Dedifferentiated amniotic fluid mesenchymal stem cell (primary cell): Measurements from ENCODE around the gene STXBP5.

Experiments
- DNase-seq: peaks from one replicate; pipeline ENCODE4 v3.0.0-alpha.2; 2016; ENCODE audit errors: extremely low spot score

Gene STXBP5

GRCh38 chr6:147211349-147211748, 7.1 kb downstream of the STXBP5 start:
- no peak for DNase-seq

GRCh38 chr6:147211831-147212230, 7.6 kb downstream of the STXBP5 start:
- no peak for DNase-seq

GRCh38 chr6:147212622-147213021, 8.4 kb downstream of the STXBP5 start:
- no peak for DNase-seq

GRCh38 chr6:147213772-147214171, 9.6 kb downstream of the STXBP5 start:
- DNase-seq: no peak

- DNase-seq: no peak
Measured at GRCh38 chr6:147214248-147215227, 10.3 kb downstream of the STXBP5 start.

GRCh38 chr6:147216915-147217314, 12.7 kb downstream of the STXBP5 start:
- no peak for DNase-seq

GRCh38 chr6:147217840-147218404, 13.7 kb downstream of the STXBP5 start:
- no peak for DNase-seq

GRCh38 chr6:147218797-147219196, 14.6 kb downstream of the STXBP5 start:
- no peak for DNase-seq

- no peak for DNase-seq
Measured at GRCh38 chr6:147219463-147219862, 15.2 kb downstream of the STXBP5 start.

- DNase-seq: no peak
Measured at GRCh38 chr6:147220345-147220744, 16.1 kb downstream of the STXBP5 start.

- DNase-seq: no peak
Measured at GRCh38 chr6:147221739-147222138, 17.5 kb downstream of the STXBP5 start.

- DNase-seq: no peak
Measured at GRCh38 chr6:147222160-147222838, 18.1 kb downstream of the STXBP5 start.

GRCh38 chr6:147223736-147224135, 19.5 kb downstream of the STXBP5 start:
- DNase-seq: no peak

GRCh38 chr6:147226163-147226724, 22.0 kb downstream of the STXBP5 start:
- no peak for DNase-seq

- DNase-seq: no peak
Measured at GRCh38 chr6:147226877-147227276, 22.7 kb downstream of the STXBP5 start.

- no peak for DNase-seq
Measured at GRCh38 chr6:147227770-147228320, 23.6 kb downstream of the STXBP5 start.

- no peak for DNase-seq
Measured at GRCh38 chr6:147231589-147231988, 27.4 kb downstream of the STXBP5 start.

GRCh38 chr6:147234685-147235084, 30.5 kb downstream of the STXBP5 start:
- no peak for DNase-seq

GRCh38 chr6:147238164-147238563, 33.9 kb downstream of the STXBP5 start:
- no peak for DNase-seq

- DNase-seq: no peak
Measured at GRCh38 chr6:147238906-147239305, 34.7 kb downstream of the STXBP5 start.

GRCh38 chr6:147244832-147245231, 40.6 kb downstream of the STXBP5 start:
- no peak for DNase-seq

- no peak for DNase-seq
Measured at GRCh38 chr6:147245693-147246092, 41.5 kb downstream of the STXBP5 start.
